Measurements from ENCODE around the gene SCD5.

The SCD5 gene

GRCh38 chr4:82630079-82630478 is 168.5 kb downstream of the SCD5 start:
- no peak for DNase-seq (ENCODE audit: low read depth)

- no peak for DNase-seq (ENCODE audit: low read depth)
Measured at GRCh38 chr4:82629238-82630000, 169.2 kb downstream of the SCD5 start.

GRCh38 chr4:82626251-82626868 is 172.2 kb downstream of the SCD5 start:
- DNase-seq (ENCODE audit: low read depth): no peak

DNA sequence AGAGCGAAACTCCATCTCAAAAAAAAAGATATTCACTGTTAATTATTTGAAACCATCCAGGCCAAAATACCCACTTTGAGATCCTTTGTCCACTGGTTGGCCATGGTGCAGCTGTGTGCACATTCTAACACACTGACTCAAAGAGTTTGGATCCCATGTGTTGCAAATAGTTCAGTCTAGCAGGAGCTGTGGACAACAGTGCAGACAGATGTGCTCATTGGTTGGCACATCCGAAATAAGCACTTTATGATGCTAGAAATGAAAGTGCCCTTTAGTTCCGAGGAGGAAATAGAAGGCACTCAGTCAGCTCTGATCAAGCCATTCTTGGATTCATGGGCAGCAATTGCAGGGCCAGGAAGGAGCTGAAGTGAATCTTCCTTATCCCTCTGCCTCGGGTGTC is 173.8 kb downstream of the SCD5 start:
- DNase-seq (ENCODE audit: low read depth): no peak

DNA sequence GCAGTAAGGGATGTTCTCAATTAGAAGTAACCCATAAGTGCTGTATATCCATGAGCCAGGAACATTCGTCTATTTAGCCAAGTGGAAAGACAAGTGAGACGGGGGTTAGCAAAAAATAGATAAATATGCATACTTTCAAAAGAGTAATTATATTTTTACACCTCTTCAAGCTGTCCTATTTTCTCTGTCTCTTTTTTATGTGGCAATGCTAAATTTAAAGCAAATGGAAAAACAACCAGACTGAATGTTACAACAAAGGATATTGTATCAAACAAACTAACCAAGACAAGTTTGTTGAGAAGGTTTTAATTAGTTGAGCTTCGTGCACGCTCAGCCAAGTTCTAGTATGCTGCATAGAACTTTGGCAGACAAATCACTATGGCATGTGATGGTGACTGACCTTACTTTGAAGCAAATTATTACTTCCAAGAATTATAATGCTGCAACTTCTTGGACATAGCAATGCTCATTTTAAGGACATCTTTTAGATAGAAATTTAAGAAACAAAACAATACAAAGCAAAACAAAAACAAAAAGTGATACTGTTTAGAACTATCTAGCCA is 175.4 kb downstream of the SCD5 start:
- no peak for DNase-seq (ENCODE audit: low read depth)

- no peak for DNase-seq (ENCODE audit: low read depth)
Measured at GRCh38 chr4:82621251-82621650, 177.3 kb downstream of the SCD5 start.

DNA sequence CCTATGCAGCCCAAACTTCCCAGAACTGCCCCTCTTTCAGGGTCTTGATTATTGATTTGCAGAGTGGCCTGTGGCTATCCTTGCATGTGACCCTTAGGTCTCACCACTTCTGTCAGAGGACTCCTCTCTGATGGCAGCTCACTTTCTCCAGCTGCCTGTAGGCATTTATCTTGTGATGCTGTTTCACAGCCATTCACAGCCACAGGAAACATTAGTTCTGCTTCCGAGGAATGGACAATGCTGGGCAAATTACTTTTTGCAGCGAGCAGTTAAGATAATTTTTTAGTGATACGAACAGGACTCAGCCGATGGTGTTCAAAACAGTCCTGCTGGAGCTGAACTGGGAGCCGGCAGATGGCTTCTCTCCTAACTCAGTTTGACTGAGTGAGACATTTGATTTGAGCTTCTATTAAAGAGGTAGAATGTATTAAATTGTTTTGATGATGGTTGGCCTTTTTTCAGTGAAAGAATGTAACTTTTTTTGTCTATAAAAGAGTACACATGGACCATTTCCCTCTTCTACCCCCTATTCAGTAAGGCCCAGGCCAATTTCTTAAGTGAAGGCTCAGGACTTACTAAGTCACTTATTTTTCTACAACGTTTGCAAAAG is 178.4 kb downstream of the SCD5 start:
- DNase-seq (ENCODE audit: low read depth): no peak

GRCh38 chr4:82618103-82618720 is 180.4 kb downstream of the SCD5 start:
- DNase-seq (ENCODE audit: low read depth): no peak

- no peak for DNase-seq (ENCODE audit: low read depth)
Measured at GRCh38 chr4:82614838-82615449, 183.7 kb downstream of the SCD5 start.

DNA sequence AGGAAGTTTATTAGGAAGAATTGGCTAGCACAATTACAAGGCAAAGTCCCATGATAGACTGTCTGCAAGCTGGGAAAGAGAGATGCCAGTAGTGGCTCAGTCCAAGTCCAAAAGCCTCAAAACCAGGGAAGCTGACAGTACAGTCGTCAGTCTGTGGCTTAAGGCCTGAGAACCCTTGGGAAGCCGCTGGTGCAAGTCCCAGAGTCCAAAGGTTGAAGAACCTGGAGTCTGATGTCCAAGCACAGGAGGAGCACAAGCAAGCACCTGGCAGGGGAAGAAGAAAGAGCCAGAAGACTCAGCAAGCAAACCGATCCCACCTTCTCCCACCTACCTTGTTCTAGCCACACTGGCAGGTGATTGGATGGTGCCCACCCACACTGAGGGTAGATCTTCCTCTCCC is 185.5 kb downstream of the SCD5 start:
- no peak for DNase-seq (ENCODE audit: low read depth)

DNA sequence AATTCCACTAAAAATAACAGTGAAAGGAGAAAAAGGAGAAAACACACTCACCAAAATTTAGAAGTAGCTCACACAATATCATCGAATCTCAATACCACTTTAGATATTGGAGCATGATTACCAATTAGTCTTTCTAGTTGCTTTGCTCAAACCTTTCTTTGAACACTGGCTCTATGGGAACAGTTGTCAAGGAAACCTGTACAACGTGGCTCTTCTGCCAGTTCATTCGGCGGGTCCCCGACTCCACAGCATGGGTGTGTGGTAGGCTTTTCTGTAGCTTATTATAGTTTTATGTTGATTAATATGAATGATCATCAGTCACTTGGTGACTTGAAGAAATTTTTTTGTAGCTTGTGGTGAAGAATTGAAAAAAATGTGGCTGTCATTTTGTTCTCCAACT is 186.6 kb downstream of the SCD5 start:
- DNase-seq (ENCODE audit: low read depth): no peak

DNA sequence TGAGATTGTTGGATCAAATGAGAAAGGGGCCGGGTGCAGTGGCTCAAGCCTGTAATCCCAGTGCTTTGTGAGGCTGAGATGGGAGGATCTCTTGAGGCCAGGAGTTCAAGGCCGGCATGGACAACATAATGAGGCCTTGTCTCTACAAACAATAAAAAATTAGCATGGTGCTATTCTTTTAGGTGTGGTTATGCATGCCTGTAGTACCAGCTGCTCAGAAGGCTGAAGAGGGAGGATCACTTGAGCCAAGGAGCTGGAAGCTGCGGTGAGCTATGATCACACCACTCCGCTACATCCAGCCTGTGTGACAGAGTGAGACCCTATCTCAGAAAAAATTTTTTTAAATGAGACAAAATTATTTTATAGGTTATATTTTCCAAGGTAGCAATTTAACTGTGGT is 187.1 kb downstream of the SCD5 start:
- DNase-seq (ENCODE audit: low read depth): no peak

DNA sequence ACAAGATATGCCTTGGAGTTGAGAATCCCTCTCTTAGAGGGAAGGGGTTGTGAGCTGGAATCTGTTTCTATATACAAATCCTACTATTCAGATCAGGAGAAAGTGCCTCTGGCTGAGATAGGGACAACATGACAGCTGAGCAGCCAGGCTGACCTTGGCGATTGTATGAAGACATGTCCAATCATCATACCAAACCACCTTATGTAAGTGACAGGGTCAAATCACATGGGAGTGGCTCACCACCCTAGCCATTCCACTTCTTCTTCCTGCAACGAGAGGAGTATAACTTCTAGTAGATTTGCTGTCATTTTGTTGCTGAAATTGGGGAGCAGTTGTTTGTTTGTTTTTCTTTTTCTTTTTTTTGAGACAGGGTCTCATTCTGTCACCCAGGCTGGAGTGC is 188.6 kb downstream of the SCD5 start:
- DNase-seq (ENCODE audit: low read depth): no peak

- no peak for DNase-seq (ENCODE audit: low read depth)
Measured at GRCh38 chr4:82606622-82607021, 192.0 kb downstream of the SCD5 start.

DNA sequence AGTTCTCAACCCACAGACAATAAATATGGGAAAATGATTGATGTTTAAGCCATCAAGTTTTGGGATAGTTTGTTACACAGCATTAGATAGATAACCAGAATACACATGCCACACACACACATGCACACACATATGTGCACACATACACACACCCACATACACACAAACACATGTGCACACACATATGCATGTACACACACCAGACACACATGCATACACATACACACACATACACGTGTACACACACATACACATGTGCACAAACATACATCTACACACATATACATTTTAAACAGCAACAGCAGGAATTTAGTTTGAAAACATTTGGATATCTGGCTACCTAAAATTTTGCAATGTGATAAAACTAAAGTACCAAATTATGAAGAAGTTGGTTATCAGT is 194.1 kb downstream of the SCD5 start:
- no peak for DNase-seq (ENCODE audit: low read depth)

- no peak for DNase-seq (ENCODE audit: low read depth)
Measured at GRCh38 chr4:82601242-82602015, 197.2 kb downstream of the SCD5 start.

GRCh38 chr4:82599336-82599735 is 199.3 kb downstream of the SCD5 start:
- no peak for DNase-seq (ENCODE audit: low read depth)

DNA sequence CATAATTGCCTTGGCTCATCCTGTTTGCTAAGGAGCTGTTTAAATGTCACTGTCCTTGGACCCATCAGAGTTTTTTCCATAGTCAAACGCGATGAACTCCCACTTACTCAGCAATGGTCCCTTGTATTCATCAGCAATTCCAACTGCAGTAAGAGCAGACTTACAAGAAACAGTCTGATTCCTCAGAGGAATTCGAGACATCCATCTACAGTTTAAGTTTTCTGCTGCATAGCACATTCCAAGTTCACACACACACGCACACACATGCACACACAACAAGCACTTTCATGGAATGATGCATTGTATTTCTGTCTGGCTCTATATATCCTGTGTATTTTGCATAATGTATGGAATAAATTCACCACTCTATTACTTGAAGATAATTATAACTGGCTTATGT is 204.1 kb downstream of the SCD5 start:
- DNase-seq (ENCODE audit: low read depth): no peak

- no peak for DNase-seq (ENCODE audit: low read depth)
Measured at GRCh38 chr4:82593411-82593810, 205.2 kb downstream of the SCD5 start.

DNA sequence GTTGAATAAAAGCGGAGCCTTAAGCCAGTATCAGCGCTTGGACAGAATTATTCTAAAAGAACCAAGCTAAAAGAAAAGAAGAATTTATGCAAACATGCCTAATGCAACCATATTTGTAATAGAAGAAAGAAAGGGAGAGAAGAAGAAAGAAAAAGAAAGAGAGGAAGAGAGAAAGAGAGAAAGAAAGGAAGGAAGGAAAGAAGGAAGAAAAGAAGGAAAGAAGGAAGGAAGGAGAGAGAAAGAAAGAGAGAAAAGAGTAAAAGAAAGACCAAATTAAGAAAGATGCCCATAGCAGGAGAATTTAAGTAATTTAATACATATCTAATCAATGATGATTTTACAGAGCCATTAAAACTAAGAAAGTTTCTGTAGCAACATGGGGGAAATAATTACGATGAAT is 206.0 kb downstream of the SCD5 start:
- no peak for DNase-seq (ENCODE audit: low read depth)

GRCh38 chr4:82591592-82591991 is 207.0 kb downstream of the SCD5 start:
- DNase-seq (ENCODE audit: low read depth): no peak

Data from T follicular helper cell (primary cell).